CD4-positive, alpha-beta T cell treated with Interleukin-6 for 4 hours (primary cell): ENCODE results near the gene PEX14.

ENCODE experiments used
- DNase-seq: peaks from one replicate; pipeline ENCODE4 v3.0.0-alpha.2; 2020; ENCODE audit warnings: mixed read lengths

Gene PEX14

GRCh38 chr1:10637834-10638558, 163.2 kb downstream of the PEX14 start:
- DNase-seq = no peak

DNA sequence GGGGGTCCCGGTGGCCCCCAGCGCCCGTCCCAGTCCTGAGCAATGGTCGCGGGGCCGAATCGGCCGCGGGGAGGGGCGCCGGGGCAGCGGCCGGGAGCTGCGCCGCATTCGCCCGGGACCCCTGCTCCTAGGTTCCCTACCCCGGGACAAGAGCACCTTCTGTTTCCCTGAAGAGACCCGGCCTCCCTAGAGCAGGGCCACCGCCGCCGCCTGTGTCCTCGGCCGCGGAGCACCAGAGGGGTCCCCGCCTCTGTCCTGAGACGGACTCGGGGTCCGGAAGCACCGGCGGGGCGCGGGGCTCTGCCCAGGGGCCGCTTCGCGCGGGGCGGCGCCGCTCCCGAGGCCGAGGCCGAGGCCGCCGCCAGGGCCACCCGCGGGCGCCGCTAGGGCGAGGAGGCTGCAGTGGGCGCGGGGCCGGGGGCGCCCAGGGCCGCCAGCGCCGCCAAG, 163.8 kb downstream of the PEX14 start:
- DNase-seq = no peak

GRCh38 chr1:10639011-10639774, 164.4 kb downstream of the PEX14 start:
- no peak for DNase-seq

- DNase-seq = no peak
These were observed 165.2 kb downstream of the PEX14 start for GRCh38 chr1:10639775-10640578.

GRCh38 chr1:10640843-10641553, 166.2 kb downstream of the PEX14 start:
- no peak for DNase-seq

DNA sequence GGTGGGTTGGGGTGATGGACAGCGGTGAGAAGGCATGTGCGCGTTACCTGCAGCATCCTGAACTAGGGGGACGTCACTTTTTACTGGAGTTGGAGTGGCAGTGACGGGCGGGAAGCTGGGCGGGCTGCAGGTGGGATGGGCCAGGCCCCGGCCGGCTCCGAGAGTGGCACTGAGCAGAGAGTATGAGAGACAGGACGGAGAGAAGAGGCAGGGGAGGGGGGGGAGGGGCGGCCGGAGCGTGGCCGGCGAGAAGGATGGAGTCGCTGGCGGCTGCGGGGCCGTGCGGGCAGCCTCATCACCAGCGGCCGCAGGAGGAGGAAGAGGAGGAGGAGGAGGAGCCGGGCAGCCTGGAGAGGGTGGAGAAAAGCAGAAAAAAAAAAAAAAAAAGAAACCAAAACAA, 167.2 kb downstream of the PEX14 start:
- DNase-seq = no peak

GRCh38 chr1:10642403-10643080, 167.8 kb downstream of the PEX14 start:
- no peak for DNase-seq

DNA sequence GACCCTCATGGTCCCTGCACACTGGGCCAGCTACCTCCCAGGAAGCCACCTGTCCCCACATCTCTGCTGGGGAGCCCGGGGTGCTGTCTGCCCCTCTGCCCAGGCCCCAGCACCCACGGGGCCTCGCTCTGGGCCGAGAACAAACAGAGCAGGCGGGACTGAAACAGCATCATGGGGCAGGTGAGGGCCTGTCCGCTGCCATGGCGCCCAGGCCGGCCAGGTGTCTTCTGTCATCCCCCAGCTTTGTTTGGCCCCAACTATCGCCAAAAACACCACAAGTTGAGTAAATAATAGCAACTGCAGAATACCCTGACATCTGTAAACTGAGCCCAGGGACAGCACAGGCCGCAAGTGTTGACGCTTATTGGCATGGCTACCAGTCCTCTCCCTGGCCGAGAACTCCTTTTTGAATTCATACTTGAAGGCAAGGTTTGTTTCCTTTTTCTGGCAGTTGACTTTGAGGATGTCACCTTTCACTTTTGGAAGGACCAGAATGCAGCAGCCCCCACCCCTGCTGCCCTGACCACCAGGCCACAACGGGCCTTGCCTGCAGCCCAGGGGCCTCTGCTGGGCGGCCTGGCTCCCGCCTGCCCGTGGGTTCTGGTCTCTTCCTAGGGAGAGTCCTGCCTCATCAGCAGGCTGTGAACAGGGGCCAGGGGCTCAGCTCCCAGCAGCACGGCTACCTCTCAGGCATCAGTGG, 169.0 kb downstream of the PEX14 start:
- DNase-seq = no peak

DNA sequence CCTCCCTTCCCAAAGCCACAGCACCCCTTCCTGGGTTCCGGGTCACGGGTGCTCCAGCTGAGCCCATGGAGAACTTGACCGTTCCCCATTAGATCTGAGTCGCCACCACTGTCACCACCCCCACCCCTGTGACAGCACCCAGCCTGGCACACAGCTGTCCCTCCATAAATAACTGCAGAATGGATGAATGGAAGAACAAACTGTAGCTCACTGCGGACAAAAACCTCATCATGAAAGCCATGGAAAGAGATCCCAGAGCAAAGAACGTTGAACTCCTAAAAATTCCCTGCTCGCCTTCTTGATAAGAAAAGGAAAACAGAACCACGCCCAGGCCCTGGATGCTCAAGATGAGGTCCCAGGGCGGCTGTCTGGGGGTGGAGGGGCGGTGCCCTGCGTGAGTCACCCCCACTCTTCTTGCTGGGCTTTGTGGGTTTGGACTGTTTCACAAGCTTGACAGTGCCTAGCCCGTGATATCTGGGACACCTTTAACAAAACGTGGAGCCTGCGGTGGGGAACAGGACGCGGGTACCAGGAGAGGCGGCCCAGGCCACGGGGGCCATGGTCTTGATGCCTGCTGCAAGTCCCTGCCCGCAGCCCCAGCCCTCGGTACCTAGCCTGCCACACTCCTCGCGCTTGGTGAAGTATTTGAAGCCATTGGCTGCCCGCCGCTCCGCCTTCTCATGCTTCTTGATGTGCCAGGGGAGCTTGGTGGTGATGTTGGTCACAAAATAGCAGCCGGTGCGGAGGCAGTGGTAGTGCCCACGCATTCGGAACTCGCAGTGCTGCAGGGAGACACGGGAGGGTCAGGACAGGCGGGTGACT, 169.8 kb downstream of the PEX14 start:
- no peak for DNase-seq

GRCh38 chr1:10646347-10646861, 171.7 kb downstream of the PEX14 start:
- DNase-seq = no peak

DNA sequence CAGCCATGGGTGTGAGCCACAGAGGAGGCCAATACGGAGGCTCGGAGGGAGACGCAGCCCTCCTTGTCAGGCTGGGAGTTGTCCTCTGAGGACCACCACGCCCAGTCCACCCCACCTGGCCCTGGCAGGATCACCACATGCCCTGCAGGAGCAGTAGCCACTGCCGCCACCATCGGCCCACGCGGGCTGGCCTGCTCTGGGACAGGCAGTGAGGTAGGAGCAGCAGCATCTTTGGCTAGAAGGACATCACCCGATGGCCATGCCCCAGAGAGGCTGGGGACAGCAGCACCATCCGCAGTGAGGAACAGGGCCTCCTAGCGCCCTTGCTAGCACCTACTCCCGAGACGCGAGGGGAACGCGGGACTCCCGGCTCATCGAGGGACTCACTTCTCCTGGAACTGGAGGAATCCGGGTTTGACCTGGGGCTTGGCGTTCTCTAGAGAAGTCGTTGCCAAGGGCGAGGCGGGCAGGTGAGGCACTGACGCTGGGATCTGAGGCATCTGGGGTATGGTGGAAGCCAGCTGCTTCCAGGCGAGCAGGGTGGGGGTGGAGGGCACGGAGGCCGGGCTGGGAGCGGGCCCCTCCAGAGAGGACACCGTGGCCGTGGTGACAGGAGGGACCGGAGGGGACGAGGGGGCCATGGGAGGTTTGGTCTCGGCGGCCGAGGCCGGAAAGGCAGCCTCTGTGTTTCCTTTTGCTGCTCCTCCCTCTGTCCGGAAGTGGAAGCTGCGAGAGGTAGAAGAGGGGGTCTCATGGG, 172.8 kb downstream of the PEX14 start:
- no peak for DNase-seq

DNA sequence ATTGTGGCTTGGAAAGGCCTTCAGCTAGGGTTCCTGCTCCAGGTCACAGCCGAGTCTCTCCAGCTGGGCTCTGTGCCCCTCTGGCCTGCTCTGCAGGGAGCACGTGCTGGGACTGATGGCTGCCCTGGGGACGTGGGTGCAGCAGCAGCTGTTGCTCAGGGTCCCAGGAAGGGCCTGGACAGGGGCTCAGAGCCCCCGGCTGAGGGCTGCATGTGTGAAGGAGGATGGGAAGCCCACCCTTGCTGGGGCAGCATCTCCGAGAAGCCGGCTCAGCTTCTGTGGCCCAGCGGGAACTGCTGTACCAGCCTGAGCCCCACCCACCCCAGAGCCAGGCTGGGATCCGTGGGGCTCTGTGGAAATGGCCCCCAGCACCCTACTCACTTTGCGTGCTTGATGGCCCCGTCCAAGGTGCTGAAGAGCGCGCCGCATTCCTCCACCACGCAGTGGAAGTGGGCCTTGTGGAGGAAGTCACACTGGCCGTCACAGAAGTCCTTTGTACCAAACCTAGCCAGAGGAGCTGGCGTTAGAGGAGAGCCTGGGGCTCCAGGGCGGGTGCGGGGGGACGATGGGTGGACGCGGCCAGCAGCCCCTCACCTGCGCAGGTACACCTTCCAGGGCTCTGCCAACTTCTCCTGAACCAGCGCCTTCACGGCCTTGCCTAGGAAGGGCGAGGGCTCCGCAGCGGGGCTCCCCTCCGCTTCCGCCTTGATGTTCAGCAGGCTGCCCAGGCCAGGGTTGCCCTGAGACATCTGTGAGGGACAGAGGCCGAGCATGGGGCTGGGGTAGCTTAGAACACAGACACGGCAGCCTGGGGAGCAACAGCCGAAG, 174.2 kb downstream of the PEX14 start:
- DNase-seq = no peak

GRCh38 chr1:10649517-10650201, 174.9 kb downstream of the PEX14 start:
- DNase-seq = no peak

- DNase-seq = no peak
These were observed 176.0 kb downstream of the PEX14 start for GRCh38 chr1:10650556-10651388.

DNA sequence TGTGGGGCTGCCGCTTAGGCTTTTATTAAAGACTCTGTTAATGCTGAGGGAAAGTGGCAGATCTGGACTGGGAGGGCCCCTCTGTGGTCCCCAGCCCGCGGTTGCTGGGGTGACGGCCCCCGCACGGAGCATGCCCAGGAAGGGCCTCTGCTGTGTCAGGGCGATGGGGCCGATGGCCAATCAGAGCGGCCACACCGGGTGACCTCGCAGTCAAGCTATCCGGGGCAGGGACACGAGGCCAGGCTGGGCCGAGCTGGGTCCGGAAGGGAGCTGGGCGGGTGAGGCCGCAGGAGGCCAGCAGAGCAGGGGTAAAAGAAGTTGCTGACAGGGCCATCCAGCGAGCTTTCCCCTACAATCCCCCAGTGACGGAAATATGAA, 176.6 kb downstream of the PEX14 start:
- no peak for DNase-seq

DNA sequence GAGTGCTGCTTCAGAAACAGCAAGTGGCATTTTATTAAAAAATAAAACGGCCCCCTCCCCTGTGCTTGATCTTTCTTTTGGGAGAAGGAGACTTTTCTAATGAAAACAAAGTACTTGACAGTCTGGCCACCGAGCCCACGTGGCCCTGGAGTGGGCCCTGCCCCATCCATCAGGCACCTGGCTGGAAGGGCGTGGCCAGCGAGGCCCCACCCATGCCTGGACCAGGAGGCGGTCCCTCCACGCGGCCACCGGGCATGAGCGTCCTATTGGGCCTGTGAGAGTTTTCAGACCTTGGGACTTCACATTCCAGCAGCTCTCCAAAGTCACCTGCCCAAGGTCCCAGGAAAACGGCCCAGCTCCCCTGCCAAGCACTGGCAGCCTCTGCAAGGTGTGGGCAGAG, 177.0 kb downstream of the PEX14 start:
- DNase-seq = no peak

DNA sequence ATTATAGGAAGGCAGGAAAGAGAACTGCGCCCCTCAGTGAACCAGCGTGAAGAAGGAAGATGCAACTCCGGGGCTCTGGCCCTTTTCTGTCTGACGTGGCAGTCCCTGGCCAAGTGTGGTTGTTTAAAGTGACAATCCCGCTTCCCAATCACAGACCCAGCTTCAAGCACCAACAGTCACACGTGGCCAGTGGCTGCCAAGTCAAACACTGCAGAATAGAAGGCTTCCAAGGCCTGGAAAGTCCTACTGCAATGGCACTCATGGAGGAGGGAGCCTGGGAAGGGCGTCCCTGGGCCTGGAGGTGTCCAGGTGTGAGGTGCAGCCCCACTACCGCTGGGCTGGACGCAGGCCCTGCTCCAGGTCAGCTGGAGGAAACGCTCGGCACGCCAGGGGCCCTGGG, 177.9 kb downstream of the PEX14 start:
- DNase-seq = no peak
